ENCODE results near the gene LAIR2. TPM values are rescaled to one million over a fixed set of nuclear protein-coding genes. Genes with fewer than 3 reads are reported as not detected.

Gene LAIR2
- total and polyA plus RNA-seq, 2 of the 13 experiments (the other 11 are each of a cell fraction or from before 2014, with no cell fraction given) = 1.3 to 1.9 TPM

GRCh38 chr19:54473071-54473891 lies 29.4 kb upstream of the LAIR2 start, which contains the start of gene CDC42EP5 (continued):
- TF ChIP-seq MEF2D (CRISPR knock-in tag; IDR thresholded peaks at IDR 0.05) = no peak
- TF ChIP-seq ZMYM2 (CRISPR knock-in tag; IDR thresholded peaks at IDR 0.05) = no peak
- TF ChIP-seq SOX5 (CRISPR knock-in tag; IDR thresholded peaks at IDR 0.05; ENCODE audit: borderline replicate concordance) = no peak

GRCh38 chr19:54473892-54474372 lies 28.7 kb upstream of the LAIR2 start:
- WGBS (ENCODE audit: low lambda C conversion rate) = 71% methylated on average over 6 of the region's 6 CpGs
- Histone ChIP-seq H2AFZ (ENCODE audit: low read length) (no peak overlapping the region), H3K4me2 (ENCODE audit: low read depth, low read length) (no peak overlapping the region), H4K20me1 (ENCODE audit: insufficient read depth, low read length) (no peaks in the 10 kb centered on the region), H3K4me3 (replicated peaks in 1 of 3; ENCODE audit: insufficient read depth in 1 of 3, low read depth in 2 of 3, low read length in 3 of 3) (no peak overlapping the region), H3K79me2 (ENCODE audit: insufficient read depth, low read length) (no peaks in the 10 kb centered on the region), H3K36me3 (replicated peaks in 1 of 2; ENCODE audit: control insufficient read depth in 1 of 2, insufficient read depth in 2 of 2, low read length in 2 of 2) (no peaks in the 10 kb centered on the region), H3K4me1 (ENCODE audit: insufficient read depth, low read length) (peaks cover 39% of the 10 kb centered on the region), H3K9me3 (ENCODE audit: low read length) (no peaks in the 10 kb centered on the region), H3K27me3 (ENCODE audit: control insufficient read depth in 1 of 2, insufficient read depth in 2 of 2, low read length in 2 of 2) (no peaks in the 10 kb centered on the region; a peak in 1 of 5 replicates), H3K27ac (ENCODE audit: extremely low read length, insufficient read depth, low read length) (no peak overlapping the region), H3K9ac (ENCODE audit: insufficient read depth, low read depth, low read length) (no peak overlapping the region)
- no peak for FAIRE-seq
- ChIA-PET POLR2A (interaction anchor here (0.7 kb wide), 1 partner anchor 54 kb away, joined by 3 read pairs; no protein-coding TSS in a partner anchor), CTCF (ENCODE audit: low intra/inter-chr PET ratio, low total read pairs) (no interaction called here)
- TF ChIP-seq IKZF5 (CRISPR knock-in tag; IDR thresholded peaks at IDR 0.05) = no peak
- TF ChIP-seq KMT2A (CRISPR knock-in tag; IDR thresholded peaks at IDR 0.05) = no peak
- TF ChIP-seq PBX2 (CRISPR knock-in tag; IDR thresholded peaks at IDR 0.05) = no peak
- no peak for TF ChIP-seq NR0B2 (CRISPR knock-in tag; IDR thresholded peaks at IDR 0.05)
- TF ChIP-seq BHLHE40 (IDR thresholded peaks at IDR 0.05; ENCODE audit: low read length) = no peak
- no peak for TF ChIP-seq SP1 (IDR thresholded peaks at IDR 0.05)
- no peak for TF ChIP-seq SP1 (CRISPR knock-in tag; IDR thresholded peaks at IDR 0.05)
- no peak for ATAC-seq
- BruUV-seq (replicated peaks) = no TSS peak
- intact Hi-C loops (cut with micrococcal nuclease; ENCODE audit: unreplicated experiment) = no loop called here
- no peak for DNase-seq (ENCODE audit: low spot score)
- in situ Hi-C loops (cut with HindIII; ENCODE audit: extremely low pct_ligation_motif_present, low pct_unique_long_range_greater_than_20kb) = loop anchor here (10.0 kb wide), 1 partner anchor 201 kb away; no protein-coding TSS in a partner anchor
